ENCODE measurements around the gene DNAJC25. TPM values are rescaled to one million over a fixed set of nuclear protein-coding genes. Genes with fewer than 3 reads are reported as not detected.

DNAJC25 gene
- total RNA-seq, 1 experiment from 2014 or later = 6.0 TPM

- no peaks in the 10 kb centered on the region for H3K27me3 ChIP-seq (ENCODE audit: control insufficient read depth, insufficient read depth, low read length)
- H3K36me3 ChIP-seq (ENCODE audit: control insufficient read depth, insufficient read depth, low read length) = peaks cover 4% of the 10 kb centered on the region; the same call in 1 of the 2 replicates
- H3K9me3 ChIP-seq (ENCODE audit: control insufficient read depth, insufficient read depth, low read depth, low read length) = no peaks in the 10 kb centered on the region
- peak; percentile 57 for ATAC-seq
- H3K4me1 ChIP-seq (ENCODE audit: control insufficient read depth, insufficient read depth, low read length) = peaks cover 9% of the 10 kb centered on the region
- intact Hi-C loops (cut with micrococcal nuclease; ENCODE audit: unreplicated experiment) (no loop called here), in situ Hi-C loops (cut with HindIII; ENCODE audit: low pct_unique_long_range_greater_than_20kb, low sequenced_read_pairs) (no loop called here)
- TF ChIP-seq SIN3A (IDR thresholded peaks at IDR 0.05; ENCODE audit: borderline replicate concordance, insufficient read depth, low read depth, low read length) (no peak), TCF7L2 (IDR thresholded peaks at IDR 0.05; ENCODE audit: low read depth, low read length) (no peak), REST (IDR thresholded peaks at IDR 0.05; ENCODE audit: insufficient read depth in 1 of 2, low read depth in 2 of 2, low read length in 1 of 2) (no peak), POLR2AphosphoS5 (IDR thresholded peaks at IDR 0.05; ENCODE audit: low read depth, low read length) (no peak), CTCF (IDR thresholded peaks at IDR 0.05) (no peak)
- peak overlapping the region; percentile 77 to 86 for H3K4me3 ChIP-seq (ENCODE audit: low read depth in 2 of 2, low read length in 2 of 2)
- DNase-seq (ENCODE audit: low read depth, low spot score) = no peak
- CTCF ChIA-PET = interaction anchor here (0.6 kb wide), 1 partner anchor 9 kb away, joined by 5 read pairs; no protein-coding TSS in a partner anchor
- POLR2A ChIA-PET = no interaction called here
- BruUV-seq (replicated peaks) = no TSS peak
- peak overlapping the region; percentile 81 for H3K27ac ChIP-seq (ENCODE audit: low read length)
These were observed 761 bp upstream of the DNAJC25 start for GRCh38 chr9:111630182-111630963.

- intact Hi-C loops (cut with micrococcal nuclease; ENCODE audit: unreplicated experiment) = no loop called here
- H3K27ac ChIP-seq (ENCODE audit: low read length) = peak overlapping the region; percentile 81
- H3K4me3 ChIP-seq (ENCODE audit: low read depth in 2 of 2, low read length in 2 of 2) = peak overlapping the region; percentile 77 to 86
- peaks cover 4% of the 10 kb centered on the region; the same call in 1 of the 2 replicates for H3K36me3 ChIP-seq (ENCODE audit: control insufficient read depth, insufficient read depth, low read length)
- ChIA-PET CTCF (interaction anchor here (0.6 kb wide), 1 partner anchor 9 kb away, joined by 5 read pairs; no protein-coding TSS in a partner anchor), POLR2A (no interaction called here)
- ATAC-seq (no peak), DNase-seq (ENCODE audit: low read depth, low spot score) (peak; percentile 86)
- H3K9me3 ChIP-seq (ENCODE audit: control insufficient read depth, insufficient read depth, low read depth, low read length) = no peaks in the 10 kb centered on the region
- in situ Hi-C loops (cut with HindIII; ENCODE audit: low pct_unique_long_range_greater_than_20kb, low sequenced_read_pairs) = no loop called here
- no peak for TF ChIP-seq CTCF (IDR thresholded peaks at IDR 0.05)
- TF ChIP-seq REST (IDR thresholded peaks at IDR 0.05; ENCODE audit: insufficient read depth in 1 of 2, low read depth in 2 of 2, low read length in 1 of 2) = no peak
- peak; percentile 92; the same call in 1 of the 2 replicates for TF ChIP-seq SIN3A (IDR thresholded peaks at IDR 0.05; ENCODE audit: borderline replicate concordance, insufficient read depth, low read depth, low read length)
- peak; percentile 26; the same call in 1 of the 2 replicates for TF ChIP-seq TCF7L2 (IDR thresholded peaks at IDR 0.05; ENCODE audit: low read depth, low read length)
- no TSS peak for BruUV-seq (replicated peaks)
- peaks cover 9% of the 10 kb centered on the region for H3K4me1 ChIP-seq (ENCODE audit: control insufficient read depth, insufficient read depth, low read length)
- no peaks in the 10 kb centered on the region for H3K27me3 ChIP-seq (ENCODE audit: control insufficient read depth, insufficient read depth, low read length)
These were observed 245 bp upstream of the DNAJC25 start for GRCh38 chr9:111630964-111631213.
